GM19025 (cell line): ENCODE results near the gene CDK5RAP1.
"Not testable (repeated sequence)": the region's sequence is repeated elsewhere in the genome, so short reads cannot be mapped to it uniquely, and the experiment has no call there.

Experiments used
- ATAC-seq: cut with Tn5 transposase; IDR thresholded peaks from one replicate; pipeline ENCODE4 v1.9.1; 2021; ENCODE audit warnings: mild to moderate bottlenecking, low read depth, moderate library complexity; ENCODE audit not compliant: unreplicated experiment

The CDK5RAP1 gene

GRCh38 chr20:33419140-33419974 is 18.0 kb upstream of the CDK5RAP1 start:
- ATAC-seq, result no peak

GRCh38 chr20:33418033-33418432 is 16.7 kb upstream of the CDK5RAP1 start:
- no peak for ATAC-seq

GRCh38 chr20:33415948-33416347 is 14.6 kb upstream of the CDK5RAP1 start:
- ATAC-seq, result no peak

- ATAC-seq, result no peak
Measured at GRCh38 chr20:33412484-33412838, 11.1 kb upstream of the CDK5RAP1 start.

GRCh38 chr20:33411711-33412483 is 10.6 kb upstream of the CDK5RAP1 start:
- ATAC-seq, result no peak

- ATAC-seq, result no peak
Measured at GRCh38 chr20:33411242-33411641, 9.9 kb upstream of the CDK5RAP1 start.

GRCh38 chr20:33410081-33410742 is 8.9 kb upstream of the CDK5RAP1 start:
- ATAC-seq, result no peak

GRCh38 chr20:33408716-33409654 is 7.7 kb upstream of the CDK5RAP1 start:
- ATAC-seq, result peak; percentile 57

GRCh38 chr20:33408313-33408712 is 7.0 kb upstream of the CDK5RAP1 start:
- no peak for ATAC-seq

GRCh38 chr20:33407796-33408195 is 6.5 kb upstream of the CDK5RAP1 start:
- ATAC-seq, result no peak

GRCh38 chr20:33407251-33407650 is 5.9 kb upstream of the CDK5RAP1 start:
- ATAC-seq, result no peak

- ATAC-seq, result no peak
Measured at GRCh38 chr20:33404281-33404680, 3.0 kb upstream of the CDK5RAP1 start.

GRCh38 chr20:33401921-33402369 is 626 bp upstream of the CDK5RAP1 start:
- ATAC-seq, result no peak

- ATAC-seq, result no peak
Measured at GRCh38 chr20:33400812-33401183, 521 bp downstream of the CDK5RAP1 start.

- no peak for ATAC-seq
Measured at GRCh38 chr20:33399924-33400323, 1.4 kb downstream of the CDK5RAP1 start.

- ATAC-seq, result no peak
Measured at GRCh38 chr20:33394718-33395117, 6.6 kb downstream of the CDK5RAP1 start.

GRCh38 chr20:33393609-33394008 is 7.7 kb downstream of the CDK5RAP1 start:
- ATAC-seq, result no peak

GRCh38 chr20:33391722-33392415 is 9.4 kb downstream of the CDK5RAP1 start:
- ATAC-seq, result no peak

- not testable (repeated sequence) for ATAC-seq
Measured at GRCh38 chr20:33389326-33389725, 12.0 kb downstream of the CDK5RAP1 start.

GRCh38 chr20:33388268-33388667 is 13.1 kb downstream of the CDK5RAP1 start:
- no peak for ATAC-seq
